Measurements from ENCODE around the gene DOCK9.
A peak's percentile ranks its signal among the peaks of the same experiment; 100 is the strongest.

The DOCK9 gene

GRCh38 chr13:98997738-98998641 lies 20.1 kb upstream of the DOCK9 start:
- DNase-seq, result no peak

- no peak for DNase-seq
These were observed 19.3 kb upstream of the DOCK9 start for GRCh38 chr13:98997011-98997730.

DNA sequence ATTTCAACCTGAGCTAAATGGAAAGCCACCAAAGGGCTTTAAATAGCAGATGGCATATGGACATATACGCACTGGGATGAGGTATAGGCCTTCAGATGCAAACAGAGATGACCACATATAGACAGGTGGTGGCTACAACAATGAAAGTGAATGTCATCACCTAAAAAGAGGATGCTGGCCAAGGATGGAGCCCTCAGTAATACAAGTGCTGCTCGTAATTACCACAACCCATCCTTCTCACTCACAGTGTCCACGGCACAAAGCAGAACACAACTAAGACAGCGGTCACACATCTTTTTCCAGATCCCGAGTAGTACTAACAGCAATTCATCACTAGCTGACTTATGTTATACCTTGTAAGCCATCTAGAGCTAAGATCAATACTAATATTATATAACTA lies 18.2 kb upstream of the DOCK9 start:
- no peak for DNase-seq

DNA sequence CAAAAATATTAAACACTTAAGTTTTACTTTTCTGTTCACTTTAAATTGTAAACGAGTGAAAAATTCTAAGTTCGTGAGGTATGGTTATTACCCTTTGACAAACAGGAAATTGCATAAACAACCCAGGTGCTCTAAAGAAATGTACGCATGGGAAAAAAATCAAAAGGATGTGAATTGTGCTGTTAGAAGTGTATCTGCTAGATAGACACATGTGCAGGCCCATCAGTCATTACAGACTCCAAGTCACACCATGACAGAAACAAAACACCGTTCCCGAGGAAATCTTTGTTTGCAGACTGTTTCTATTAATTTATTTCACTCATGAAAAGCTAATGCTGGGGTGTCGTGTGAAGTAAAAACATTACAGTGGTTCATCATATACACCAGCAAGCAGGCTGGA lies 17.0 kb upstream of the DOCK9 start:
- DNase-seq, result peak; percentile 59

DNA sequence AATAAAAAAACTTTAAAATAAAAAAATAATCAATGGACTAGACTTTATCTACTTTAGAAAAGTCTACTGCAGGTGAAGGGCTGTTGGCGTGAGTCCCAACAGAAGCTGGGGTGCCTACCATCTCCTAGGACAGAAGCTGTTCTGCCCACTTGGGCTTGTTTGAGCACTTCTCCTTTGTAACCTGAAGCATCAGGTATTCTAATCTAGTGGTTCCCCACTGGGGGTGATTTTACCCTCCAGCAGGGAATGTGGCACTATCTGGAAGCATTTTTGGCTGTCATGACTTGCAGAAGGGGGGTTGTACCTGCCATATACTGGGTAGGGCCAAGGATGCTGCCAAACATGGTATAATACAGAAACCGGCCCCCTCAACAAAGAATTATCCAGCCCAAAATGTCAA lies 16.2 kb upstream of the DOCK9 start:
- no peak for DNase-seq

- DNase-seq, result no peak
These were observed 14.5 kb upstream of the DOCK9 start for GRCh38 chr13:98992355-98992754.

DNA sequence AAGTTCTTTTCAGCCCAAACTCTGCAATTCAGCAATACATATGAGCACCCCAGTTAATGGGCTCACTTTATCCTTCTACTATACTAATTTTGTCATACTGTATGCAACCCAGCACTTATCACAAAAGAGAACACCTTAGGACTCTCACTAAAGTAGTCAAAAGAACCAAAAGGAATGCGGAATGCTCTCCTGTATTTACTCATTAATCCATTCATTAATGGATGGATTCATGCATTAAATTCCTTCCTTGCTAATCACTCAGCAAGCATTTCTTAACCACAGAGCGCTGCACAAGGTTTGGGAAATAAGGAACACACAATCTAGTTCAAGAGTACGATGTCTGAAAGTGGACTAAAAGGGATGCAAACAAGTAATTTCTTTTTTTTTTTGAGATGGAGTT lies 12.8 kb upstream of the DOCK9 start:
- DNase-seq, result no peak

DNA sequence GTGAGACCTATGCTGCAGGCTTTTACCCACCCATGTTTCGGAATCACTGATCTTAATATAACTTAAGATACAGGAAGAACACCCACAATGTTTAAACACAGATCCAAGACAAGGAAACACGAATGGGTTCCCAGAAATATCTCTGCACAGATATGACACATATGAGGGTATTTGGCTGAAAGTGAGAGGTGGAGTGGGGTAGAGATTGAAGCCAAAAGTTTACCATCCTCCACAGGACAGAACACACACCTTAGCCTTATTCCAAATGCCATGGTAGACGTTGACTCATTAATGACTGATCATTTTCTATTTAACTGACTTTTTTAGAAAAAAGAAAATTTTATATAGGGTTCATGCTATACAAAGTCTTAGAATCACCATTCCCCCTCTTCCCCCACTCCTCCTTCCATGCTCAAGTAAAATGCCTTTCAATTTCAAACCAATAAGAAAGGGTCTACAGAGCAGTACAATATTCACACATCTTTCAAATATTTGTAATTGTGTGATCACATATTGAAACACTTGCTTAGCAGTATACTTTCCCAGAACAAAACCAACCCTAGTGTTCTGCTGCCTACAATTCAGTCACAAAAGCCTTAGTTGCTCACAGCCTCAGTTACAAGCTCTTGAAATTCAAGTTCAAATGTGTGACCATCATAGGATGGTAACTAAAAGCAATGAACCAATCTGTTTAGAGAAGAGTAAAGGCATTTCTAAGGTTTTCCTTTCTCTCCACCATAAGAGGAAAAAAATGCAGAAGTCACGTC lies 11.8 kb upstream of the DOCK9 start:
- no peak for DNase-seq

DNA sequence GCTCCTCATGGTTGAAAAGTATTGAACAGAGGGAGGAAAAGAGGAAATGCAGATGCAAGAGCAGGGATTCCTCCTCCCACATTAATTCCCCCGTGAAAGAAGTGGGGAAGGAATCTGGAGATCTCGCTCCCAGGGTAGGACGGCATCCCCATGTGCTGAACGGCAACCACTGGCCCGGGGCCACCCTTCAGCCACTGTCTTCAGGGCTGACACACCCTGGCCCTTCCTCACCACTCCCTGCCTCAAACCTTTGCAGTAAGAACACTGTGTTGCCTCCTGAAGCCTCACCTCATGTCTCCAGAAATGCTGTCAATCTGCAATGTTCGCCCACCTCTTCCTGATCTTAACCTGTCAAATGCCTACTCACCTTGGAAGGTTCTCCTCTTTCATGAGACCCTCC lies 10.9 kb upstream of the DOCK9 start:
- DNase-seq, result no peak

DNA sequence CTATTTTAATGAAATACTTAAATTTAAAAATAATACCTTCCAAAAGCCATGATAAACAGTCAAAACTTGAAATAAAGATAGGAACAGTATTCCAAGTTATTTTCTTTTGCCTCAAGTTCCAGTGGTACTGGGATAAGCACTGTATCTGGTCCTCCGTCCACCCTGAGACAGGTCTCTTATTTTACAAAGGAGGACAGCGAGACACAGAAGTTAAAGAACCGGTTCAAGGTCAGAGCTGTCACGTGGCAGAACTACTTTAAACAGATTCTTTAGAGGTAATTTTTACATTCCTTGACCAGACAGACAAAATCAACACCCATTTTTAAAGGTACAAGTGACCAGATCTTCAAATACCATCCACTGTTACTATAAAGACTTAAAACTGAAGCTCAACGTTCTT lies 10.4 kb upstream of the DOCK9 start:
- no peak for DNase-seq

DNA sequence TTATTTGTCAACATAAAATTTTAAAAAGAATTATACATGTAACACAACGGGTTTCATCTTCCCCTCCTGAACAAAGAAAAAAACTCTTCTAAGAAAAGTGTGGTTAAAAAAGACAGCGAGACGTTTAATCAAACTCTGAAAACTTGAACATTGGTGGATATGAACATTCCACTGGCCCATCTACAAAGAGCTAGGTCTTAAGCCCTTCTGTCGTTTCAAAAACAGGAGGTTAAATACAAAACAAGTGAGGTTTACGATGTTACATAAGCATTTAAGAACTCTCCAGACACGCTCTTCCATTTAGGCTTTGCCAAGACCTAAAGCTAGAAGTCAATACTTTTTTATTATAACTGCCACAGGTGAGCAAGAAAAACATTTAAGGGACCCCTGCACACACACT lies 9.4 kb upstream of the DOCK9 start:
- no peak for DNase-seq

- no peak for DNase-seq
These were observed 8.5 kb upstream of the DOCK9 start for GRCh38 chr13:98986226-98986846.

DNA sequence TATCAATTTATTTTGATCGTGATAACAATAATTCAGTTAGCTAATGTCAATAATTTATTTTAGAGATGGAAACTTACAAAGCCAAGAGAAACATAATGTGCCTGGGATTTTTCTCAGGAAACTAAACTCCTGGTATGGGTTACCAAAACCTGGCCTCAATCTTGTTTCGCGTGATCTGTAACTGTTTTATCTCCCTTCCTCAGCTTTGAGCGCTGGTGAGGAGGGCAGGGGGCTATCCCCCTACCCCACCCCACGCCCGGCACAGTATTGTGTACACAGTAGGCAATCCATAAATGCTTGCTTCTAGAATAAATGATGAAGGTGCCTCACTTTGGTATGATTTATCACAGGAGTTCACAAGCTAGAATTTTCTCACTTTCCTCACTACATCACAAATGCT lies 7.7 kb upstream of the DOCK9 start:
- no peak for DNase-seq

GRCh38 chr13:98984983-98985382 lies 7.1 kb upstream of the DOCK9 start:
- no peak for DNase-seq

DNA sequence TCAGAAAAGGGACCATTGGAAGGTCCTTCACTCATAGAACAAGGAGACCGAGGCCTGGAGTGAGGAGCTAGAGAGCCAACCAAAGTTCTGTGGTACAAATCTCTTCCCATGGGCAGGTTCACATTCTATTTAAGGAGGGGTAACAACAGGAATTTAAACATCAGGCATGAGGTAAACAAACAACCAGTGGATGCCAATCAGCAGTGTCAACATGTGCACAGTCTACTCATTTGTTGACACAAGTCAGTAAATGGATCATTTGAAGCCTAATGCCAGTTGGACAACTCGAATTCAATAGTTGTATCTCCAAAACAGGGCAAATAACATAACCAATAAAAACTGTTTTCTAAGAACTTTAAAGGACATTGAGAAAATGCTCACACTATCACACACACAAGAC lies 6.3 kb upstream of the DOCK9 start:
- no peak for DNase-seq

DNA sequence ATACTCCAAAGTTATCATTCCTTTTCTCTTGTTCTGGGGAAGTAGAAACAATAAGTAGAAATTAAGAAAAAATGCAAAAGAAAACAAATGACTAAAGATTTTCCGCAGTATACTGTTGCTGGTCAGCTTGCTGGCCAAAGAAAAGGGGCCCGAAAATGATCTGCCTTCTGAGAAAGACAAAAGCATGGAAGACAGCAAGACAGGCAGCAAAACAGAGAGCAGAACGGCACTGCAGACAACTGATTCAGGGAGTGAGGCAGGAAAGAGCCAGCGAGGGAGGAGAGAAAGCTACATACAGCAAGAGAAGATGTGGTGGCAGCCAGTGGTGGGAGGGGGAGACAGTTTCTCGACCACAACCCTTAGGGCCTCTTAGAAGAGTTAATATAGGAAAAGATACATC lies 5.3 kb upstream of the DOCK9 start:
- DNase-seq, result no peak

GRCh38 chr13:98981369-98982080 lies 3.7 kb upstream of the DOCK9 start:
- no peak for DNase-seq

- DNase-seq, result no peak
These were observed 1.3 kb upstream of the DOCK9 start for GRCh38 chr13:98979012-98979660.

- no peak for DNase-seq
These were observed 416 bp upstream of the DOCK9 start for GRCh38 chr13:98978280-98978679.

DNA sequence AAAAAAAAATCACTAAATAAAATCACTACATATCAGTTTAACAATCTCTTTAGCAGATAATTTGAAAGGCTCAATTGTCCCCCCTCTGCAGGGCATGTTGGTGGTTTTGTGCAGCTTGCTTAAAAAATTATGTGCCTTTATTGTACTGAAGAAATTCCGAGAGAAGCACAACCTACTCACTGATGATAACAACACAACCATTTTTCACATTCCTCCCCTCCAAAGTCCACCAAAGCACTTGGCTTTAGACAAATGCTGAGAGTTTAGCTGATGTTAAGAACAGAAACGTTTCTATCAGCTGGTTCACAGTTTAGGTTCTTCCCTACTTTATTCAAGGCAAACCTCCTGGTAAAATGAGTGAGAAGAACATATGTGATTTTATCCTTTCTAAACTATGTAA lies 923 bp downstream of the DOCK9 start:
- DNase-seq, result no peak

DNA sequence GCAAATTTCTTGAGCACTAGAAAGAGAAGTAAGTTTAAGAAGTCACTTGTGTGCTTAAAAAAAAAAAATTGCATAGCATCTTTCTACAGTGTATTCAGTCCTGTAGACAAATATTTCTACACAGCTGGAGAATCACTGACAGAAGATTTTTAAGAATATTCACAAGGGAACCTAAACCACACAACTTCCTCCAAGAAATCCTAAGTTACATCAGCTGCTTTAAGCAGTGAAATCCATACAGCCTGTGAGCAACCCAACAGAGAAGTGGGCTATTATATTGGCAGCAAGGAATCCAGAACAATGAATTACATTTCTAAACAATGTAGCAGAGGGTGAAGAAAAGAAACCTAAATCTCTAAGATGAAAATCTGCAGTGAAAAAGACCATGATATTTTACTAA lies 1.5 kb downstream of the DOCK9 start:
- DNase-seq, result no peak

GRCh38 chr13:98975822-98976261 lies 2.0 kb downstream of the DOCK9 start:
- no peak for DNase-seq
